Measurements from ENCODE around the gene TTC31.
A peak's percentile ranks its signal among the peaks of the same experiment; 100 is the strongest.

Gene TTC31

GRCh38 chr2:74525717-74526648 is 43.1 kb downstream of the TTC31 start, which contains the start of gene DQX1:
TSS of gene DQX1 (minus strand) at chr2:74526231. CDS start at chr2:74525729, 502 bp downstream.
- DNase-seq (ENCODE audit: low read depth in 3 of 3), result no peak

- no peak for DNase-seq (ENCODE audit: low read depth in 3 of 3)
These were observed 43.9 kb downstream of the TTC31 start for GRCh38 chr2:74526649-74527230.

GRCh38 chr2:74527741-74528140 is 44.9 kb downstream of the TTC31 start:
- DNase-seq (ENCODE audit: low read depth in 3 of 3), result no peak

GRCh38 chr2:74528600-74529356 is 45.9 kb downstream of the TTC31 start:
- DNase-seq (ENCODE audit: low read depth in 3 of 3), result no peak

- DNase-seq (ENCODE audit: low read depth in 3 of 3), result peak; percentile 84 to 96 (median 87)
These were observed 46.7 kb downstream of the TTC31 start, which contains the start of the genes AUP1 and HTRA2 for GRCh38 chr2:74529357-74530238. TSS of gene AUP1 (minus strand) at chr2:74529706. CDS start at chr2:74529629, 77 bp downstream. TSS of gene HTRA2 (plus strand) at chr2:74529933. CDS start at chr2:74530007, 74 bp downstream.

- DNase-seq (ENCODE audit: low read depth in 3 of 3), result peak in 1 of 3 experiments; percentile 46
These were observed 47.6 kb downstream of the TTC31 start for GRCh38 chr2:74530239-74531187.

GRCh38 chr2:74531666-74532065 is 48.8 kb downstream of the TTC31 start:
- DNase-seq (ENCODE audit: low read depth in 3 of 3), result no peak

- DNase-seq (ENCODE audit: low read depth in 3 of 3), result no peak
These were observed 49.3 kb downstream of the TTC31 start for GRCh38 chr2:74532222-74532621.

GRCh38 chr2:74533464-74533863 is 50.6 kb downstream of the TTC31 start:
- DNase-seq (ENCODE audit: low read depth in 3 of 3), result no peak

- no peak for DNase-seq (ENCODE audit: low read depth in 3 of 3)
These were observed 51.5 kb downstream of the TTC31 start for GRCh38 chr2:74534411-74534810.

GRCh38 chr2:74535440-74535965 is 52.6 kb downstream of the TTC31 start:
- DNase-seq (ENCODE audit: low read depth in 3 of 3), result no peak

- no peak for DNase-seq (ENCODE audit: low read depth in 3 of 3)
These were observed 53.5 kb downstream of the TTC31 start for GRCh38 chr2:74536166-74536950.

- DNase-seq (ENCODE audit: low read depth in 3 of 3), result no peak
These were observed 54.3 kb downstream of the TTC31 start for GRCh38 chr2:74537140-74537539.

GRCh38 chr2:74538881-74539339 is 56.0 kb downstream of the TTC31 start:
- DNase-seq (ENCODE audit: low read depth in 3 of 3), result no peak

- no peak for DNase-seq (ENCODE audit: low read depth in 3 of 3)
These were observed 57.4 kb downstream of the TTC31 start for GRCh38 chr2:74540291-74540690.

- no peak for DNase-seq (ENCODE audit: low read depth in 3 of 3)
These were observed 60.1 kb downstream of the TTC31 start for GRCh38 chr2:74542978-74543377.

Measured in stimulated activated CD4-positive, alpha-beta T cell treated with anti-CD3 and anti-CD28 coated beads, TNF-alpha, amount 100 ng/mL, for 24 hours (primary cell).